Thyroid gland (tissue), 4 donors: ENCODE results near the gene NELL2.

ENCODE experiments used
- POLR2A ChIP-seq, 2 donors: fragments of 450-650 bp; IDR thresholded peaks; one replicate each; pipeline ENCODE4 v1.6.1; 2017; ENCODE audit warnings: antibody characterized with exemption in 2 of 2, mild to moderate bottlenecking in 2 of 2, moderate library complexity in 1 of 2
- TF ChIP-seq, protein P1 (sequence below), 6 experiments: fragments of 200-600 bp in 3 of 6; fragments of 450-650 bp in 3 of 6; sonication (generic) in 3 of 6; IDR thresholded peaks; one replicate each; pipeline ENCODE4 v1.5.1; 2016 to 2019; ENCODE audit warnings: antibody characterized with exemption in 6 of 6, mild to moderate bottlenecking in 2 of 6, inconsistent platforms in 1 of 6, moderate library complexity in 1 of 6

DNA sequence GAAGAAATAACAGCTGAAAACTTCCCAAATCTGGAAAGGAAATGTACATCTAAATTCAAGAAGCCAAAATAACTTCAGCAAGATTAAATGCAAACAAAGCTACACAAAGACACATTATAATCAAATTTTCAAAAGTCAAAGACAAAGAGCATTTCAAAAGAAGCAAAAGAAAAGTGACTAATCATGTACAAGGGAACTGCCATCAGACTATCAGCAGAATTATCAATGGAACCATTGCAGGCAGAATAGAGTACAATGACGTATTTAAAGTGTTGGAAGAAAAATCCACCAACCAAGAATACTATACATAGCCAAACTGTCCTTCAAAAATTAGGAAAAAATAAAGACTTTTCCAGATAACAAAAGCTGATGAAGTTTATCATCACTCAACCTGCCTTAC, 147.5 kb downstream of the NELL2 start:
- TF ChIP-seq, protein P1, sequence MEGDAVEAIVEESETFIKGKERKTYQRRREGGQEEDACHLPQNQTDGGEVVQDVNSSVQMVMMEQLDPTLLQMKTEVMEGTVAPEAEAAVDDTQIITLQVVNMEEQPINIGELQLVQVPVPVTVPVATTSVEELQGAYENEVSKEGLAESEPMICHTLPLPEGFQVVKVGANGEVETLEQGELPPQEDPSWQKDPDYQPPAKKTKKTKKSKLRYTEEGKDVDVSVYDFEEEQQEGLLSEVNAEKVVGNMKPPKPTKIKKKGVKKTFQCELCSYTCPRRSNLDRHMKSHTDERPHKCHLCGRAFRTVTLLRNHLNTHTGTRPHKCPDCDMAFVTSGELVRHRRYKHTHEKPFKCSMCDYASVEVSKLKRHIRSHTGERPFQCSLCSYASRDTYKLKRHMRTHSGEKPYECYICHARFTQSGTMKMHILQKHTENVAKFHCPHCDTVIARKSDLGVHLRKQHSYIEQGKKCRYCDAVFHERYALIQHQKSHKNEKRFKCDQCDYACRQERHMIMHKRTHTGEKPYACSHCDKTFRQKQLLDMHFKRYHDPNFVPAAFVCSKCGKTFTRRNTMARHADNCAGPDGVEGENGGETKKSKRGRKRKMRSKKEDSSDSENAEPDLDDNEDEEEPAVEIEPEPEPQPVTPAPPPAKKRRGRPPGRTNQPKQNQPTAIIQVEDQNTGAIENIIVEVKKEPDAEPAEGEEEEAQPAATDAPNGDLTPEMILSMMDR (IDR thresholded peaks at IDR 0.05) = no peak
- no peak for TF ChIP-seq POLR2A (IDR thresholded peaks at IDR 0.05)
